SK-N-SH (cell line): ENCODE data around the gene SLC25A47. TPM values are rescaled to one million over a fixed set of nuclear protein-coding genes. Genes with fewer than 3 reads are reported as not detected.
"Not testable (repeated sequence)": the region's sequence is repeated elsewhere in the genome, so short reads cannot be mapped to it uniquely, and the experiment has no call there.

Experiments used
- CTCF ChIA-PET: fragments of 300-600, 350-600 bp; formaldehyde crosslinking; extraction: SDS; loops from one replicate; lab custom pipeline; 2021; lab: Yijun Ruan, JAX
- POLR2A ChIA-PET: fragments of 350-600 bp; sonication (Branson Sonifier 250); formaldehyde crosslinking; extraction: SDS; loops from one replicate; lab custom pipeline; 2020; ENCODE audit warnings: antibody characterized with exemption, inconsistent platforms; lab: Yijun Ruan, JAX
- DNase-seq: peaks from one replicate; pipeline ENCODE4 v3.0.0; 2012
- H2AFZ ChIP-seq: fragments of 200-600 bp; sonication (generic); 2 replicates; pipeline ENCODE4 v1.8.1; 2016; ENCODE audit warnings: antibody characterized with exemption, mild to moderate bottlenecking, low read depth
- H3F3A ChIP-seq: fragments of 200-600 bp; sonication (generic); replicated peaks from 2 replicates; pipeline ENCODE3; 2016; ENCODE audit warnings: antibody characterized with exemption, mild to moderate bottlenecking; ENCODE audit not compliant: insufficient read depth
- H3K27ac ChIP-seq, 2 experiments: fragments of 200-500 bp in 1 of 2; fragments of 200-600 bp in 1 of 2; sonication (Bioruptor generic) in 1 of 2; sonication (generic), shearing (Covaris generic) in 1 of 2; 2 replicates each; pipeline versions ENCODE4 v1.5.1 to v1.6.1; 2014 to 2016; ENCODE audit warnings: low read depth in 2 of 2, inconsistent platforms in 1 of 2, low read length in 1 of 2, mild to moderate bottlenecking in 1 of 2, mixed read lengths in 1 of 2
- H3K27me3 ChIP-seq: fragments of 200-600 bp; sonication (generic), shearing (Covaris generic); 2 replicates; pipeline ENCODE4 v1.6.1; 2016; ENCODE audit warnings: mixed run types; ENCODE audit not compliant: insufficient read depth
- H3K36me3 ChIP-seq, 2 experiments: fragments of 200-500 bp in 1 of 2; fragments of 200-600 bp in 1 of 2; sonication (Bioruptor generic) in 1 of 2; sonication (generic) in 1 of 2; replicated peaks in 1 of 2; 2 replicates each; pipeline versions ENCODE3 to v1.5.1; 2014 to 2016; ENCODE audit warnings: low read length in 1 of 2, mild to moderate bottlenecking in 1 of 2; ENCODE audit not compliant: insufficient read depth in 2 of 2, control insufficient read depth in 1 of 2
- H3K4me1 ChIP-seq, 2 experiments: fragments of 200-500 bp in 1 of 2; fragments of 200-600 bp in 1 of 2; sonication (Bioruptor generic) in 1 of 2; sonication (generic), shearing (Covaris generic) in 1 of 2; 2 replicates each; pipeline versions ENCODE4 v1.5.1 to v1.6.1; 2014 to 2016; ENCODE audit warnings: low read depth in 1 of 2, low read length in 1 of 2, mixed run types in 1 of 2; ENCODE audit not compliant: insufficient read depth in 2 of 2, control insufficient read depth in 1 of 2
- H3K4me2 ChIP-seq: fragments of 200-600 bp; sonication (generic), shearing (Covaris generic); 2 replicates; pipeline ENCODE4 v1.6.1; 2017; ENCODE audit warnings: mixed run types
- H3K4me3 ChIP-seq, 2 experiments: fragments of 200-500 bp in 1 of 2; fragments of 200-600 bp in 1 of 2; sonication (Bioruptor generic) in 1 of 2; sonication (generic), shearing (Covaris generic) in 1 of 2; 2 replicates each; pipeline versions ENCODE4 v1.5.1 to v1.8.1; 2014 to 2016; ENCODE audit warnings: low read depth in 2 of 2, inconsistent platforms in 1 of 2, low read length in 1 of 2, mild to moderate bottlenecking in 1 of 2, mixed read lengths in 1 of 2, moderate library complexity in 1 of 2
- H3K79me2 ChIP-seq: fragments of 200-600 bp; sonication (generic); 2 replicates; pipeline ENCODE4 v1.8.1; 2017; ENCODE audit warnings: mild to moderate bottlenecking; ENCODE audit not compliant: insufficient read depth
- H3K9ac ChIP-seq: fragments of 200-600 bp; sonication (generic); 2 replicates; pipeline ENCODE4 v1.6.1; 2017; ENCODE audit warnings: mixed run types
- H3K9me2 ChIP-seq: fragments of 200-600 bp; sonication (generic); 2 replicates; pipeline ENCODE4 v1.6.1; 2017; ENCODE audit warnings: mixed run types
- H3K9me3 ChIP-seq: fragments of 200-600 bp; sonication (generic); 2 replicates; pipeline ENCODE4 v1.6.1; 2017; ENCODE audit warnings: mixed run types, mild to moderate bottlenecking, moderate library complexity
- H4K20me1 ChIP-seq: fragments of 200-600 bp; sonication (generic); 2 replicates; pipeline ENCODE4 v1.6.1; 2017; ENCODE audit warnings: mild to moderate bottlenecking, mixed run types; ENCODE audit not compliant: insufficient read depth
- GABPA ChIP-seq: IDR thresholded peaks from 2 replicates; pipeline ENCODE4 v1.4.0; 2012; ENCODE audit warnings: low read depth, mild to moderate bottlenecking
- GATA2 ChIP-seq: sonication (generic); formaldehyde crosslinking; IDR thresholded peaks from 2 replicates; pipeline ENCODE4 v1.5.0; 2020; ENCODE audit warnings: mild to moderate bottlenecking, missing genetic modification reagents
- JUND ChIP-seq: IDR thresholded peaks from 2 replicates; pipeline ENCODE4 v1.4.0; 2012
- NRF1 ChIP-seq: IDR thresholded peaks from 2 replicates; pipeline ENCODE4 v1.6.1; 2012; ENCODE audit warnings: low read depth, mild to moderate bottlenecking, low read length
- POLR2AphosphoS5 ChIP-seq: IDR thresholded peaks from 2 replicates; pipeline ENCODE4 v1.6.1; 2012; ENCODE audit warnings: low read depth, low read length
- RAD21 ChIP-seq: IDR thresholded peaks from 2 replicates; pipeline ENCODE4 v1.6.1; 2012; ENCODE audit warnings: mild to moderate bottlenecking, low read length
- RCOR1 ChIP-seq: fragments of 150-350 bp; IDR thresholded peaks from 2 replicates; pipeline ENCODE4 v1.6.1; 2017; ENCODE audit warnings: antibody characterized with exemption, low read length
- TEAD4 ChIP-seq: IDR thresholded peaks from 2 replicates; pipeline ENCODE4 v1.4.0; 2012; ENCODE audit warnings: mild to moderate bottlenecking, borderline replicate concordance; ENCODE audit not compliant: insufficient read depth
- ZBTB33 ChIP-seq: IDR thresholded peaks from 2 replicates; pipeline ENCODE4 v1.4.0; 2012; ENCODE audit warnings: low read depth, borderline replicate concordance
- WGBS: methylation state at CpG from one replicate; pipeline ENCODE4 v1.1.6; 2017; ENCODE audit warnings: low lambda C conversion rate; 5-methylcytosine and 5-hydroxymethylcytosine counted together
- polyA plus RNA-seq, 3 experiments: library from polyadenylated mRNA; depleted of rRNA; stranded (reverse); fragments of >200 nt; gene quantifications; 2 replicates each; pipeline ENCODE4 v1.2.3, GENCODE V29; 2012
- TF ChIP-seq, protein P1 (sequence below): IDR thresholded peaks from 2 replicates; pipeline ENCODE4; 2012
- TF ChIP-seq, protein P2 (sequence below): IDR thresholded peaks from 2 replicates; pipeline ENCODE4 v1.6.1; 2012; ENCODE audit warnings: mild to moderate bottlenecking, low read depth, low read length, moderate library complexity

Gene SLC25A47
- polyA plus RNA-seq, 1 of the 3 experiments (the other 2 are of a cell fraction), result not detected

- no peaks in the 10 kb centered on the region for H3K9me3 ChIP-seq
These were observed 40.2 kb upstream of the SLC25A47 start for GRCh38 chr14:100282766-100283419.

GRCh38 chr14:100283436-100283835 lies 39.7 kb upstream of the SLC25A47 start:
- H3K4me1 ChIP-seq, result peaks cover 9 to 16% of the 10 kb centered on the region in 2 experiments
- H3K9me3 ChIP-seq, POLR2A ChIA-PET, H3K27ac ChIP-seq, H3K27me3 ChIP-seq, H2AFZ ChIP-seq, H3K4me3 ChIP-seq, H3K9me2 ChIP-seq, DNase-seq, H3F3A ChIP-seq, H3K4me2 ChIP-seq, H3K9ac ChIP-seq: not testable (repeated sequence)
- WGBS, result 93% methylated on average over 9 of the region's 9 CpGs
- peaks cover 33% of the 10 kb centered on the region for H3K79me2 ChIP-seq
- peaks cover 8 to 12% of the 10 kb centered on the region in 2 experiments for H3K36me3 ChIP-seq
- H4K20me1 ChIP-seq, result peaks cover 25% of the 10 kb centered on the region
- CTCF ChIA-PET, result interaction anchor here (1.2 to 5.6 kb wide), 9 partner anchors 11 to 175 kb away, joined by 3 to 58 read pairs (median 9); no protein-coding TSS in a partner anchor

More at GRCh38 chr14:100282766-100283419, 40.2 kb upstream of the SLC25A47 start:
- TF ChIP-seq GABPA (no peak), TEAD4 (no peak)
- no peak for DNase-seq
- H3K4me2 ChIP-seq, result no peak overlapping the region
- H3K36me3 ChIP-seq, result peaks cover 12 to 16% of the 10 kb centered on the region in 2 experiments
- no peak overlapping the region for H3K4me3 ChIP-seq
- H3K4me1 ChIP-seq, result peaks cover 11 to 16% of the 10 kb centered on the region in 2 experiments
- H3K27me3 ChIP-seq, result no peaks in the 10 kb centered on the region
- no peaks in the 10 kb centered on the region for H3K9me2 ChIP-seq
- no peak overlapping the region for H3K9ac ChIP-seq
- 98% methylated on average over 8 of the region's 9 CpGs for WGBS
- POLR2A ChIA-PET, result no interaction called here
- CTCF ChIA-PET, result interaction anchor here (1.2 to 5.6 kb wide), 6 partner anchors 10 to 174 kb away, joined by 3 to 58 read pairs (median 10); no protein-coding TSS in a partner anchor
- no peak overlapping the region for H2AFZ ChIP-seq
- H4K20me1 ChIP-seq, result peaks cover 29% of the 10 kb centered on the region
- H3K27ac ChIP-seq, result no peak overlapping the region
- peaks cover 7% of the 10 kb centered on the region for H3F3A ChIP-seq
- peaks cover 39% of the 10 kb centered on the region for H3K79me2 ChIP-seq

- DNase-seq, result peak; percentile 34
- Histone ChIP-seq H3K9me2 (no peaks in the 10 kb centered on the region), H3K36me3 (peaks cover 5 to 9% of the 10 kb centered on the region in 2 experiments), H3K4me2 (peak overlapping the region; percentile 95; the same call in 1 of the 2 replicates), H2AFZ (no peak overlapping the region), H3K79me2 (peaks cover 25% of the 10 kb centered on the region), H3K27ac (peak overlapping the region in 1 of 2 experiments; percentile 3; a peak in 1 of 4 replicates), H4K20me1 (peaks cover 17% of the 10 kb centered on the region), H3K4me3 (no peak overlapping the region), H3K4me1 (peaks cover under 1 to 21% of the 10 kb centered on the region in 2 experiments; a peak in 2 of 4 replicates), H3K9me3 (no peaks in the 10 kb centered on the region), H3F3A (peaks cover 3% of the 10 kb centered on the region), H3K27me3 (no peaks in the 10 kb centered on the region), H3K9ac (no peak overlapping the region)
- TF ChIP-seq POLR2AphosphoS5, result no peak
- TF ChIP-seq JUND, result no peak
- TF ChIP-seq ZBTB33, result no peak
- TF ChIP-seq, protein P1, sequence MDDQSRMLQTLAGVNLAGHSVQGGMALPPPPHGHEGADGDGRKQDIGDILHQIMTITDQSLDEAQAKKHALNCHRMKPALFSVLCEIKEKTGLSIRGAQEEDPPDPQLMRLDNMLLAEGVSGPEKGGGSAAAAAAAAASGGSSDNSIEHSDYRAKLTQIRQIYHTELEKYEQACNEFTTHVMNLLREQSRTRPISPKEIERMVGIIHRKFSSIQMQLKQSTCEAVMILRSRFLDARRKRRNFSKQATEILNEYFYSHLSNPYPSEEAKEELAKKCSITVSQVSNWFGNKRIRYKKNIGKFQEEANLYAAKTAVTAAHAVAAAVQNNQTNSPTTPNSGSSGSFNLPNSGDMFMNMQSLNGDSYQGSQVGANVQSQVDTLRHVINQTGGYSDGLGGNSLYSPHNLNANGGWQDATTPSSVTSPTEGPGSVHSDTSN, result no peak
- TF ChIP-seq RAD21, result no peak
- no peak for TF ChIP-seq TEAD4
- no peak for TF ChIP-seq GATA2 (CRISPR knock-in tag)
- no peak for TF ChIP-seq RCOR1
- TF ChIP-seq NRF1, result no peak
- TF ChIP-seq, protein P2, sequence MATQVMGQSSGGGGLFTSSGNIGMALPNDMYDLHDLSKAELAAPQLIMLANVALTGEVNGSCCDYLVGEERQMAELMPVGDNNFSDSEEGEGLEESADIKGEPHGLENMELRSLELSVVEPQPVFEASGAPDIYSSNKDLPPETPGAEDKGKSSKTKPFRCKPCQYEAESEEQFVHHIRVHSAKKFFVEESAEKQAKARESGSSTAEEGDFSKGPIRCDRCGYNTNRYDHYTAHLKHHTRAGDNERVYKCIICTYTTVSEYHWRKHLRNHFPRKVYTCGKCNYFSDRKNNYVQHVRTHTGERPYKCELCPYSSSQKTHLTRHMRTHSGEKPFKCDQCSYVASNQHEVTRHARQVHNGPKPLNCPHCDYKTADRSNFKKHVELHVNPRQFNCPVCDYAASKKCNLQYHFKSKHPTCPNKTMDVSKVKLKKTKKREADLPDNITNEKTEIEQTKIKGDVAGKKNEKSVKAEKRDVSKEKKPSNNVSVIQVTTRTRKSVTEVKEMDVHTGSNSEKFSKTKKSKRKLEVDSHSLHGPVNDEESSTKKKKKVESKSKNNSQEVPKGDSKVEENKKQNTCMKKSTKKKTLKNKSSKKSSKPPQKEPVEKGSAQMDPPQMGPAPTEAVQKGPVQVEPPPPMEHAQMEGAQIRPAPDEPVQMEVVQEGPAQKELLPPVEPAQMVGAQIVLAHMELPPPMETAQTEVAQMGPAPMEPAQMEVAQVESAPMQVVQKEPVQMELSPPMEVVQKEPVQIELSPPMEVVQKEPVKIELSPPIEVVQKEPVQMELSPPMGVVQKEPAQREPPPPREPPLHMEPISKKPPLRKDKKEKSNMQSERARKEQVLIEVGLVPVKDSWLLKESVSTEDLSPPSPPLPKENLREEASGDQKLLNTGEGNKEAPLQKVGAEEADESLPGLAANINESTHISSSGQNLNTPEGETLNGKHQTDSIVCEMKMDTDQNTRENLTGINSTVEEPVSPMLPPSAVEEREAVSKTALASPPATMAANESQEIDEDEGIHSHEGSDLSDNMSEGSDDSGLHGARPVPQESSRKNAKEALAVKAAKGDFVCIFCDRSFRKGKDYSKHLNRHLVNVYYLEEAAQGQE, result no peak
- 82% methylated on average over 25 of the region's 26 CpGs for WGBS
- ChIA-PET CTCF (interaction anchor here (0.7 to 5.6 kb wide), 16 partner anchors 11 to 101 kb away, joined by 3 to 58 read pairs (median 8); no protein-coding TSS in a partner anchor), POLR2A (no interaction called here)
These were observed 38.9 kb upstream of the SLC25A47 start for GRCh38 chr14:100283984-100284881.
